ENCODE data around the gene IFT80.
"Not testable (repeated sequence)": the region's sequence is repeated elsewhere in the genome, so short reads cannot be mapped to it uniquely, and the experiment has no call there.

IFT80 gene

GRCh38 chr3:160400030-160400701 is 1.1 kb upstream of the IFT80 start:
- DNase-seq, result peak; percentile 42

DNA sequence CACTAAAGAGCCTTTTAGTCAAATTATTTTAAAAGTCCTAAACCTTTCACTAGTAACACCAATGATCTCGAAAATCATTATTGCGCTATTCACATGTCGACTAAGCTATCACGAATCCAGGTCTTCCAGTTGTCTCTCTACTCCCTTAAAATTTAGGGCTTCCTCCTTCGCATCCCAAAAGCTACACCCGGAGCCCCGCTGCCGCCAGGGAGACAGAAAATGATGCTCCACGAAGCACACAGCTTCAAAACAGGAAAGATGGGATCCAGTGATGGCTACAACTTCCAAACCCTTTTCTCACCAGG is 253 bp downstream of the IFT80 start:
- DNase-seq, result no peak

GRCh38 chr3:160395297-160395696 is 3.7 kb downstream of the IFT80 start:
- no peak for DNase-seq

DNA sequence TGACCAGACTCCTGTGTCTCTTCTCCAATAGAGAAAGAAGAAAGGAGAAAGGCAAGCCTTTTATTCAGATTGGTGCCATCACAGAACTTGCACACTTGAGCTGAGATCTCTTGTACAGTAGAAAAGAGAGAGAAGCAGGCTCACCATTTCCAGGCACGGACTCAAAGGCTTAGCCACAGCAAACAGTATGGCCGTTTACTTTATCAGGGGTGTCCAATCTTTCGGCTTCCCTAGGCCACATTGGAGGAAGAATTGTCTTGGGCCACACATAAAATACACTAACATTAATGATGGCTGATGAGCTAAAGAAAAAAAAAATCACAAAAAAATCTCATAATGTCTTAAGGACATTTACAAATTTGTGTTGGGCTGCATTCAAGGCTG is 5.0 kb downstream of the IFT80 start:
- no peak for DNase-seq

DNA sequence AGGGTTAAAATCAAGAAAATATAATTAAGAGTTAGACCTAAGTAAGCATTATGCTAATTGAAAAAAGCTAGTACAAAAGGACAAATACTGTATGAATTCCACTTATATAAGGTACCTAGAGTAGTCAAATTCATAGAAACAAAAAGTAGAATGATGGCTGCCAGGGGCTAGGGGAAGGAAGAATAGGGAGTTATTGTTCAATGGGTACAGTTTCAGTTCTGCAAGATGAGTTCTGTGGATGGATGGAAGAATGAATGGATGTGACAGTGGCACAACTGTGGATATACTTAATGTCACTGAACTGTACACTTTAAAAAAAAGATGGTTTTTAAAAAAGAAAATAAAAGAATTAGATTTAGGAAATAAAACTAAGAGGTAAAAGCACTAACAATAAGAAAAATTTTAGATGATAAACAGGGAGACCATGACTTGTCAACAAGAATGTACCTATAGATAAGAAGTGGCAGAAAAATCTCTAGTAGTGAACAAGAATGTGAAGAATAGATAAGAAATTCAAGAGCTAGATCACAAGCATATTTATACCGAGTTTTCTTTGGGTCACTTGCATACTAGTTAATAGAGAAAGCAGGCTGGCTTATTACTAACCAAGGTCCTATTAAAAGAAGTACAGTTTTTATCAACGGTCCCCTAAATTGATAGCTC is 5.5 kb downstream of the IFT80 start:
- no peak for DNase-seq

GRCh38 chr3:160392798-160393197 is 6.2 kb downstream of the IFT80 start:
- no peak for DNase-seq

- DNase-seq, result no peak
These were observed 8.4 kb downstream of the IFT80 start for GRCh38 chr3:160390565-160391138.

DNA sequence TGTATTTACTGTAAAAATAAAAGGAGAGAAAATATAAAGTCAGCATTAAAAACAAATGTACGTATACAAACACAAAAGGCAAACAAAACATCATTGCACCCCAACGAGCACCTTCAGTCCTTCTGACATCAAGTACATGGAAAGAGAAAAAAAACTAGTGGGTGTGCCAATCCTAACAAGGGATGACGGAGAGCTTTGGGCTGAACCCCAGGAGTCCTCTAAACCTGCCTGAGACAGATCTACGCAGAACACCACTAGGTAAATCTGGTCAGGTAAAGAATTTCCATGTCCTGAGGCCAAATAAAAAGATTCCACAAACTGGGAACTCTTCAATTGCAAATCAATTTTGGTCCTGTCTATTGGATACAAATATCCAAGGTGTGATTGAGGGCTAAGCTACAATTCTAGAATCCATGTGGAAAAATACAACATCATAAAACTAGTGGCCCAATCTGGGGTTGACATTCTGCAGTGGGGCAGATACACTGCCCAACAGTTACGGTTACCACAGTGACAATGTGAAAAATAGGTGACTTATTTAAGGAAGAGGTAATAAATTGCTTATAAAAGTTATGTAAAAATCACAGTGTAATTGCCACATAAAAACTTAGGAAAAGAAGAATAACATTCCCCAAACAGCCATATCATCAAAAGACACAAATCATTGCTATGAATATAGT is 14.2 kb downstream of the IFT80 start:
- no peak for DNase-seq

- no peak for DNase-seq
These were observed 17.6 kb downstream of the IFT80 start for GRCh38 chr3:160381470-160381869.

DNA sequence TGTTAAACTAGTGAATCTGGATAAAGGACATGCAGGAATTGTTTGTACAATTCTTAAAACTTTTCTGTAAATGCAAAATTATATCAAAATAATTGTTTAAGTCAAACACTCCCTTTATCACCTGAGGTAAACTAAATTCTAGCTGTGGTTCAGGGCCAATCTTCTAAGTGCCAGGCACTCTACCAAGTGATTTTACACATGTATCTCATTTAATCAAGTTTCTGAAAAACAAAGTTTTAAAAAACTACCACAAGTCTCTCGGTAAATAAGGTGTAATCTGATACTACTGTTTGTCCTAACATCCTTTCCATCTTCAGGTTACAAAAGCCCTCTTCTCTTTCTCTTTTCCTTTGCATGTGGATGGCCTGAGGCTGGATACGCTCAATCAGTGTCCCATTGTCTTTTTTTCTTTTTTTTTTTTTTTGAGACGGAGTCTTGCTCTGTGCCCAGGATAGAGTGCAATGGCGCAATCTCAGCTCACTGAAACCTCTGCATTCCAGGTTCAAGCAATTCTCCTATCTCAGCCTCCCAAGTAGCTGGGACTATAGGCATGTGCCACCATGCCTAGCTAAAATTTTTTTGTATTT is 19.3 kb downstream of the IFT80 start:
- DNase-seq, result no peak

DNA sequence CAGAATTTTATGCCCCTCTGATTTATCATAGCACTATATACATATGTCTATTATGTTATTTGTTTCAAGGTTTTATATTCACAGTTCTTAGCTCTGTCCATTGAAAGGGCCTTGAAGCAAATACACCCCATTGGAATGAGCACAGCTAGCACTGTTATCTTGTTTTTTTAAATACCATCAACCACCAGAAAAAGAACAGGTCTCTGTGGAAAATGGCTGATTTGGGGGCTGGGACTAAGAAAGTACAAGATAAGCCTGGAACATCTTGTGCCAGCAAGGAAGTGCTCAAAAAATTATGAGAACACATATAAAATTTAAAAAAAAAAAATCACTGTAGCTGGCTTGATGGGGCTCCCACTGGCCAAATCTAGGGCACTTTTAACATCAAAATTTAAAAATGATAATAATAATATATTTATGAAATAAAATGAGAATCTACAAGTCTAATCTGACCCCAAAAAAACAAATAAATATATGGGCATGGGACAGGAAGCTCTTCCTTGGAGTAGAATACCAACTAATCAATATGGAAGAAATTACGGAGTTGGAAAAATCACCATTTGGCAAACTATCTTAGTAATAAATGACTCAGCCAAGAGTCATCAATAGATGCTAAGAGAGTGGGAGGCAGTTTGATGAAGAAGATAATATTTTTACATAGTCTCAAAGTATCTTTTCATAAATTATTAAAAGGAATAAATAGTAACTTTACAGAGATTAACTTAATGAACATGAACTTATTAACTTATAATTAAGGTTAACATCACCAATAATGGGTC is 20.5 kb downstream of the IFT80 start:
- no peak for DNase-seq

- no peak for DNase-seq
These were observed 22.3 kb downstream of the IFT80 start for GRCh38 chr3:160376681-160377080.

DNA sequence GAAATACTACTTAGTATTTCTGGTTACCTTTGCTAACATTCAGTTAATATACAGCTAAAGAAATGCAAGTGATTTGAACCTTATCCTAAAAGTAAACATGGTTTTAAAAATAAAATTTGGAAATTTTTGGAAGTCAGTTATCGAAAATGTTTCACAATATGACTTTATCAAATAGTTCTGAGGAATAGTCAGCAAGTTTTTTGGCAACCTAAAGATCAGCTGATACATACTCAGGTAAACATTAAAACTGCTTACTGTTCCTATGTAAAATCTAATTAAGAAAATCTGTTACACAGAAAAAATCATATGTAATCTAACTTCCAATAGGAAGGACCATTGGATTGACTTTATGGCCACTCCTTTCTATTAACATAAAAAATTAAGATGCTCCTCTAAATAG is 24.1 kb downstream of the IFT80 start:
- no peak for DNase-seq

DNA sequence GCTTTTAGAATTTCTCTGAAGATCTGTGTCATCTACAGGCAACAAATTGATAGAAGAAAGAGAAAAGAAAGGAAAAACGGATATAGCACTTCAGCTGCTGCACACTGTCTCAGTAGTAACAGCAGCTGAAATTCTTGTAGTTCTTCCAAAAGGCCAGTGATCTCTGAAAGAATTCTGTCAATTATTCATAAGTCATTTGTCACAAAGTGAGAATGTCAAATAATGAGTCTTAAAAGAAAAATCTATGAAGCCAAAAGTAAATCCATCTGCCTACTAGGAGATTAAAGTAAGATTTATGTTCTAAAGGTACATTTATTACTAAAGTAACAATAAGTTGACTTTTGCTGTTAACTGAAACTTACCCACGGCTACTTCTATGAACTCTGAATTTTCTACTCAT is 24.6 kb downstream of the IFT80 start:
- DNase-seq, result no peak

DNA sequence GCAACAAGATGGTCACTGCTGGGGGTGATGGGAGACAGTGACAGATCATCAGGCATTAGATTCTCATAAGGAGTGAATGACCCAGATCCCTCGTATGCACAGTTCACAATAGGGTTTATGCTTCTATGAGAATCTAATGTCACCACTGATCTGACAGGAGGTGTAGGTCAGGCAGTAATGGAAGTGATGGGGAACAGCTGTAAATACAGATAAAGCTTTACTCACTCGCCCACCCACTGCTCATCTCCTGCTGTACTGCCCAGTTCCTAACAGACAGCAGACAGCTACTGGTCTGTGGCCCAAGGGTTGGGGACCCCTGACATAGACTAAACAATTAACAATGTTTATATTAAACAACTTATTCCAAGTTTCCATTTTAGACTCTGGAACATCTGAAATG is 25.4 kb downstream of the IFT80 start:
- no peak for DNase-seq

- DNase-seq, result no peak
These were observed 26.2 kb downstream of the IFT80 start for GRCh38 chr3:160372780-160373179.

- DNase-seq, result no peak
These were observed 27.8 kb downstream of the IFT80 start for GRCh38 chr3:160370987-160371857.

GRCh38 chr3:160369784-160370183 is 29.2 kb downstream of the IFT80 start:
- DNase-seq, result no peak

GRCh38 chr3:160368804-160369203 is 30.2 kb downstream of the IFT80 start:
- DNase-seq, result no peak

DNA sequence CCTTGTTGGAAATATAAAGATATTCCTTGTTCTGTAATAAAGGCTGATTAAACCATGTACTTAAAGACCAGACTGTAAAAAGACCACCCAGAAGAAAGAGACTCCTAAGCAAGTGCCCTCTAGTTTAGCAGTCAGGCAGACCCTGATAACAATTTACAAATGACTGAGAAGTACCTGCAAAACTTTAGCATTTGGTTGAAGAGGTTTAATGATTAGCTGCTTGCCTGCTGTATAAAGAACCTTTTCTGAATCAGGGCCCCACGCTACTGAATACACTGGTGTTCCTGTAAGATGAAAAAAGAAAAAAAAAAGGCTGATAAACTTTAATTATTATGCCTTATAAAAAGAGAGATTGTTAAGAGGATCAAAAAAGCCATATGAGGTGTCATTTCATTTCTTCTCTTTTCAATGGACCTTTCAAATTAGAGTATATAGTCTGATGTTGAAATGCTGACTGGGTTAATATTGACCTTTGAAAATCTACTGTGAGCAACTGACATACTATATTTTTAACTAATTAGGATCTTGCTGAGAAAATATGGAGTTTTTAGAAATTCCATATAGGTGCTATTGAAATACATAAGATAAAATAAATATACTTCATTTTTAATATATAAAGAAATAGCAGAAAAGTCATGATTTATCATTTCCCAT is 33.0 kb downstream of the IFT80 start:
- no peak for DNase-seq

- not testable (repeated sequence) for DNase-seq
These were observed 36.1 kb downstream of the IFT80 start for GRCh38 chr3:160362896-160363295.

All from activated CD4-positive, alpha-beta T cell treated with anti-CD3 and anti-CD28 coated beads, Interleukin-2, Interleukin-6, amounts not matched to agents 100 ng/mL and 50 ng/mL, durations not matched to agents 16 hours and 8 hours (primary cell).